ENCODE measurements around the gene PRM1.
"Not testable (repeated sequence)": the region's sequence is repeated elsewhere in the genome, so short reads cannot be mapped to it uniquely, and the experiment has no call there.

Gene PRM1

DNA sequence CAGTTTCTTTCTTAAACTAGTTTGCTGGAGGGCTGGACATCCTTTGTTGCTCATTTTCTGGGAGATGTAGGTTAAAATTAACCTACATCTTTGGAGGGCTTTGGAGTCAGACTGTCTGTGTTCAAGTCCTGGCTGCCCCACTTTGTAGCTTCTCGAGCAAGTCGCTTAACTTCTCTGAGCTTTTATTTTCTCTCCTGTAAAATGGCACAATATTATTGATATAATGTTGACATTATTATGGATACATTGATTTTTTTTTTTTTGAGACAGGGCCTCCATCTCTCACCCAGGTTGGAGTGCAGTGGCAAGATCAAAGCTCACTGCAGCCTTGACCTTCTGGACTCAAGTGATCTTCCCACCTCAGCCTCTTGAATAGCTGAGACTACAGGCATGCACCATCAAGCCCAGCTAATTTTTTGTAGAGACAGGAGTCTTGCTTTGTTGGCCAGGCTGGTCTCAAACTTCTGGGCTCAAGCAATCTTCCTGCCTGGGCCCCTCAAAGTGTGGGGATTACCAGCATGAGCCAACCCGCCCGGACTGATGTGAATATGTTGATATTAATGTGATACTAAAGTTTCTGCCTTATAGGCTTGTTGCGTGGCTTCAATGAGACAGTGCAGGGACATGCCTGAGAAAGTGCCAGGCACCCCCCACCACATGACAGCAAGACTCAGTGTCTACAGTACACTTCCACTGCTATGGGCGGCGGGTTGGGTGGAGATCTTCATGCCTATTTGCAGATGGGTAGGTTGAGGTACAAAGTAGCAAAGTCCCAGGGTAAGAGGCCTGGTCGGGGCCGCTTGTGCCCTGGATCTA is 32.6 kb upstream of the PRM1 start:
- FAIRE-seq, result no peak

DNA sequence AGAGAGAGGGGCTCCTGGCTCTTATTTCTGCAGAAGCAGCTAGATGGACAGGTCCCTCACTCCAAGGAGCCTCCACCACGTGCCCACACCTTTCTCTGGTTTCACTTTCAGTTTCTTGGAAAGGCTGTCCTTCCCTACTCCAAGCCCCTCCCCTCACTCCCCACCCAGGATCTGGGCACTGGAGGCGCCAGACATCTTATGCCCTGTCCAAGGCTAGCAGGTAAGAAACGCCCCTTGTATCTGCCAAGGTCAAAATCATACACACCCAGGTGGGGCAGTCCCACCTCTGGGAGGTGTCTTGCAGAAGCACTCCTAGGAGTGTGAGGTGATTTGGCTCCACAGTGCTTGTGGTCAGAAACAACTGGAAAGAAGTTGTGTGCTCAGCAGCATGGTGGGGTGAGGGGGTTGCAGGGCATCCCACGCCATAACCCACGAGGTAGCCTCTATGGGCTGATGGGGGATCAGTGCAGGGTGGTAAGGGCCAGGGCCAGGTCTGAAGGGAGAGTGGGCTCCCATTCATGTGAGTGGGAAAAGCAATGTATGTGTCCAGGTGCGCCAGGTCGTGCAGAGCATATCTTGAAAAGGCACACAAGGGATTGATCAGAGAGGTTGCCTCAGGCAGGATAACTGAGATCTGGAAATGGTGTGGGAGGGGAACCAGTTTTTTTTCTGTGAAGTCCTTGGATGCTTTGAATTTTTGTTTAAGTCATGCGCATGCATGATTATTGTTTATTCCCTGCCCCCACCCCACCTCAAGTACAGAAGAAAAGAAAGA is 31.8 kb upstream of the PRM1 start:
- FAIRE-seq, result no peak

DNA sequence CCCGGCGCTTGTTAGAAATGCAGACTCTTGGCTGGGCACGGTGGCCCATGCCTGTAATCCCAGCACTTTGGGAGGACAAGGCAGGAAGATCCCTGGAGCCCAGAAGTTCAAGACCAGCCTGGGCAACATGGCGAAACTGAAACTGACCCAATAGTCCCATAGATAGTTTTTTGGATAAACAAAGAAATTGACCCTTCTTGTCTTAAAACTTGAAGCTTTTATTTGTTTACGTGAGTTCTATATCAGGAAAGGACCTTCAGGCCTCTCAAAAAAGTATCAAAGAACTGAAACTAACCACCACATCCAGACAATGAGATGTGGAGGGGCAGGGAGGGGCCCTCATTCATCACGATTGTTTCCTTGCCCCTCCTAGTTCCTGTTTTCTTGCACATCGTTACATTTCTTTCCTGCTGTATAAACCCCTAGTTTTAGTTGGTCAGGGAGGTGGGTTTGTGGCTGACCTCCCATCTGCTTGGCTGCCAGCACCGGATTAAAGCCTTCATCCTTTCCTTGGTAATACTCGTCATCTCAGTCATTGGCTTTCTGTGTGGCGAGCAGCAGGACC is 29.9 kb upstream of the PRM1 start:
- FAIRE-seq, result no peak

DNA sequence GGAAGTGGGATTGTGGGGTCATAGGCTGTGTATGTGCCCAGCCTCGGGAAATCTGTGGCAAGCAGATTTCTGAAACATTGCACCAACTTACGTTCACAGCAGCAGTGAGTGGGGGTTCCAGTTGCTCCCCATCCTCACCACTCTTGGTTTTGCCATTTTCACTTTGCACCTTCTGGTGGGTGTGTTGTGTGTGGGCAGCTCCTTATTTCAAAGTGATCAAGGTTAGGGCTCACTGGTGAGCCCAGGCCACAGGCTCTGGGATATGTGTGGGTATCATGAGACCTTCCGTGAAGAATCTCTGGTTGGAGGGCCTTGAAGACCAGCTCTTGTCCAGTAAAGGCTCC is 29.5 kb upstream of the PRM1 start:
- no peak for FAIRE-seq

DNA sequence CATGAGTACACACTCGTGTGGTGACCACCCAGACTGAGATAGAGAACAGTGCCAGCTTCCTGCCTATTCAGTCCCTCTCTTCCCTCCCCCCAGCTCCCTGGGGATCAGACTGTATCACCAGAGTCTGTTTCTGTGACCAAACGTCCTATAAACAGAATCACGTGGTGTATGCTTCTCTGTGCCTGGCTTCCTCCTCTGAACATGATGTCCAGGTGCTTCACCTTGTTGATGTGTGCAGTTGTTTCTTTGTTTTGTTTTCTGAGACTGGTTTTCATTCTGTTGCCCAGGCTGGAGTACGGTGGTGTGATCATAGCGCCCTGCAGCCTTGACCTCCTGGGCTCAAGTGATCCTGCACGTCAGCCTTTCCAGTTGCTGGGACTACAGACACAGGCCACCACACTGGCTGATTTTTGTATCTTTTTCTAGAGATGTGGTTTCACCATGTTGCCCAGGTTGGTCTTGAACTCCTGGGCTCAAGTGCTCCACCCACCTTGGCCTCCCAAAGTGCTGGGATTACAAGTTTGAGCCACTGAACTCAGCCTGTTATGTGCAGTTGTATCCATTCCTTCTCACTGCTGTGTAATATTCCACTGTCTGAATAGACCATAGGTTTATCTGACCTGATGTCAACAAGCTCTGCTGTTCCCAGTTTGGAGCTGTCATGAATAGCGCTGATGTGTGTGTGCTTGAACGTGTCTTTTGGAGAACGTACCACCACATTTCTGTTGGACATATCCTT is 28.9 kb upstream of the PRM1 start:
- no peak for FAIRE-seq

DNA sequence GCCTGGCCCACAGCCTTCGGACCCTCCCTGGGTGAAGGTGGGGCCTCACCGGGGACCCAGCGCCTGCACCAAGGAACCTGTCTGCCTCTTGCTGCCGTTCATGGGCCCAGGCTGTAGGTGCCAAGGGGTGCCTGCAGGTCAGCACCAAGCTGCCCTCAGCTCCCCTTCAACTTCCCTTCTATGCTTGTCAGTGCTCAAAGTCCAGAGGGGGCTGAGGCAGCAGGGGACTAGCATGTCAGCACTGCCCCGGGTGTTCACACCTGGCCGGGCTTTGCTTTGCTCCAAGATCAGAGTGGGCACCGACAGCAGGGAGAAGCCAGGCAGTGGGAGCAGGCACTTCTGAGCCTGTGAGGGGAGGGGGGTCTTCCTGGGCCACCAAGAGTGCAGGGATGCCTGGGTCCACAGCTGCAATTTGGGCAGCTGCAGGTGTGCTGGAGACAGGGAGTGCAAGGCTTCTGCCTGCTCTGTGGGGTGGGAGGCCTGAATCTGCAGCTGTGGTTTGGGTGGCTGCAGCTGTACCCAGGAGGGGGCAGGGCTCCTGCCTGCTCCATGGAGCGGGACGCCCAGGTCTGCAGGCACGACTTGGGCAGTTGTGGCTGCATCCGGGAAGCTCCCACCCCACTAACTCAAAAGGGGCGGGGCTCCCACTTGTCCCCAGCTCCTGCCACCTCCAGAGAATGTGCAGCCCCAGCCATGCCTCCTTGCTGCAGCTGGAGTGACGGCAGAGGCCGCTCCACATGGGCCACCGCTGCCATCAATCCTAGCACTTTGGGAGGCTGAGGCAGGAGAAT is 27.6 kb upstream of the PRM1 start:
- FAIRE-seq, result no peak

DNA sequence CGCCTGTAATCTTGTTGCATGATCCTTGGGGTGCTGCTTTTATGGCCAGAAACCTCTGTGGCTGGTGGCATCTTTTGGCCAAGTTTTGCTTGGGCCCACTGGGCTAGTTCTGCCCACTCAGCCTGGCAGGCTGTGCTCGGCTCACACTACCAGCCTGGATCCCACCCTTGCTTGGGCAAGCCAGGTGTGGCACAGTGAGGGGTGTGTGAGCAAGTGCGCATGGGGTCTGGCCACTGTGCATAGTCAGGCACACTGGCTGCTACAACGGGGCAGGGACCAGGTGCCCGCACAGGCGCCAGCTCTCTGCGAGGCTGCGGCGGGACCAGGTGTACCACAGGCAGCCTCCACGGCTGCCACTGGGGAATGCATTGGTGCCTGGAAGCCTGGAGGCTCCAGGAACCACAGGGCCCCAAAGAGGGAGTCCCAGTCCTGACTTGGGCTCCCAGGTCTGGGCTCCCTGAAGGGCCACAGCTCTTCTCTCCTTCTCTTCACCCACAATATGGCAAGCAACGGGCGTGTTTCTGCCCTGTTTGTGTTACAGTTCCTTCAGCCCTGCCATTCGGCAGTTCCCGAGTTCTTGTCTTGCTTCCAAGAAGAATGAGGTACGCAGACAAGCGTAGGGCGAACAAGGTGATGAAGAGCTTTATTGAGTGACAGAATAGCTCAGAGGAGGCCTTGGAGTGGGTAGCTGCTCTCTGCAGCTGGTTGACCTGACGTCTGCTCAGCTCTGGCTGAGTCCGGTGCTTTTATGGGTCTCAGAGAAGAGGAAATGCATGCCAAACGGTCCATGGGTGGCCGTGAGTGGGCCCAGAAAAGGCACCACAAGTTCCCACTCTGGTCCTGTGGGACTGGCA is 26.7 kb upstream of the PRM1 start:
- no peak for FAIRE-seq

DNA sequence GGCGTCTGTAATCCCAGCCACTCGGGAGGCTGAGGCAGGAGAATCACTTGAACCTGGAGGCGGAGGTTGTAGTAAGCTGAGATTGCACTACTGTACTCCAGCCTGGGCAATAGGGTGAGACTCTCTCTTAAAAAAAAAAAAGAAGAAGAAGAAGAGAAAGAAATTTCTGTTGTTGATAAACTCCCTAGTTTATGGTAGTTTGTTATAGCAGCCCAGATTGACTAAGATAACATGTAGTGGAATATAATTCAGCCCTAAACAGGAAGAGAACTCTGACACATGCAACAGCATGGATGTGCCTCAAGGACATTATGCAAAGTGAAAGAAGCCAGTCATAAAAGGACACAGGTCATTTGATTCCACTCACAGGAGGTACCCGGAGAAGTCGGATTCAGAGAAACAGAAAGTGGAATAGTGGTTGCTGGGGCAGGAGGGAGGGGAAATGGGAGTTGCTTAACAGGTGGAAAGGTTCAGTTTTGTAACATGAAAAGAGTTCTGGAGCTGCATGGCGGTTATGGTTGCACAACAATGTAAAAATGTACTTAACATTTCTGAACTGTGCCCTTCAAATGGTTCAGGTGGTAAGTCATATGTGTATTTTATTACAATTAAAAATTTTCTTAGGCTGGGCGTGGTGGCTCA is 26.0 kb upstream of the PRM1 start:
- no peak for FAIRE-seq

DNA sequence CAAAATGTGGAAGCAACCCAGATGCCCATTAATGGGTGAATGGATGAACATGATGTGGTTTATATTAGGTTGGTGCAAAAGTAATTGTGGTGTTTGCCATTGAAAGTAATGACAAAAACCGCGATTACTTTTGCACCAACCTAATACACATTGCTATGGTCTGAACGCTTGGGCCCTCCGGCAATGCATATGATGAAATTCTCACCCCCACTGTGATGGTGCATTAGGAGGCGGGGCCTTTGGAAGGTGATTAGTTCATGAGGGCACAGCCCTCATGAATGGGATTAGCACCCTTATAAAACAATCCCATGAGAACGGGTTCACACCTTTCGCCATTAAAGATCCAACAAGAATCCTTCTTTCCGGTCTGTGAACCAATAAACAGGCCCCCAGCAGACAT is 25.3 kb upstream of the PRM1 start:
- FAIRE-seq, result no peak

DNA sequence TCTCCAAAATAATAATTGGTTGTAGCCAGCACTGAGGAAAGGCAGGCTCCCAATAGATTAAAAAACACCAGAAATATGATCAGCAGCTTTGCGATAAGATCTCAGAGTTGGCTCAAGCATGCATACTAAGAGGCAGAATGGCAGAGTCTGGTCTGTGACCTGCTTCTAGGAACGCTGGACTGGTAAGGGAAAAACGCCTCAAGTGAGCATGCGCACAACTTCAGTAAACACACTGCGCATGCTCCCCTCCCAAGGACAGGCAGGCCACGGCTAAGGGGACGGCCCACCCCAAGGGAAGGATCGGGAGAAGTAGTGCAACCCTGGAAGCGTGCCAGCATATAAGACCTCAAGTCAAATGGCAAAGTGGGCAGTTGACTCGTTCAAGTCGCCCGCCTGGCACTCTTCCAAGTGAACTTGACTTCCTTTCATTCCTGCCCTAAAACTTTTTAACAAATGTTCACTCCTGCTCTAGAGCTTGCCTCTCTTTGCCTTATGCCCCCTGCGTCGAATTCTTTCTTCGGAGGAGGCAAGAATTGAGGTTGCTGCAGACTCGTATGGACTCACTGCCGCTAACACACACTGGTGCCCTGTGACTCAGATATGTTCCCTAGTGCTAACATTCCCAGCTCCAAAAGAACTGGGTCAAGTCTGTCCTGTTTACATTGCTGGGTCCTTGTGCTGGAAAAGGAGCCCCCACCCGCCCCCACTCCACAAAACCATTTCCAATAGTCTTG is 22.4 kb upstream of the PRM1 start:
- no peak for FAIRE-seq

DNA sequence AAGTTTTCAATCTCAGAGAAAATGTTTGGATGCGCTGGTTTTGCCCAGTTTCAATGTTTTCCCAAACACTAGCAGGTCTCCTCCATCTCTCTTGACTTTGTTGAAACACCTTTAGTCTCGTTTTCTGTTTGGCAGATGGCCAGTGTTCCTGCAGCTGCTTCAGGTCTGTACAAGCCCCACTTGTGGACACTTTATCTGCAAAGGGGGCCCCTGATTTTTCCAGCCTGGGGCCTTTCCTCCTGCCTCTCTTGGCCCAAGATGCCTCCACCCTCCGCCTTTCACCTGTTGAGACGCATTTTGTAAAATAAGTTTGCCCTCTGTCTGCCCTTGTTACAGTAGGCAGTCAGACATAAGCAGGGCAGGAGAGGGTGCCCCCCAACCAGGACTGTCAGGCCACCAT is 21.8 kb upstream of the PRM1 start:
- no peak for FAIRE-seq

DNA sequence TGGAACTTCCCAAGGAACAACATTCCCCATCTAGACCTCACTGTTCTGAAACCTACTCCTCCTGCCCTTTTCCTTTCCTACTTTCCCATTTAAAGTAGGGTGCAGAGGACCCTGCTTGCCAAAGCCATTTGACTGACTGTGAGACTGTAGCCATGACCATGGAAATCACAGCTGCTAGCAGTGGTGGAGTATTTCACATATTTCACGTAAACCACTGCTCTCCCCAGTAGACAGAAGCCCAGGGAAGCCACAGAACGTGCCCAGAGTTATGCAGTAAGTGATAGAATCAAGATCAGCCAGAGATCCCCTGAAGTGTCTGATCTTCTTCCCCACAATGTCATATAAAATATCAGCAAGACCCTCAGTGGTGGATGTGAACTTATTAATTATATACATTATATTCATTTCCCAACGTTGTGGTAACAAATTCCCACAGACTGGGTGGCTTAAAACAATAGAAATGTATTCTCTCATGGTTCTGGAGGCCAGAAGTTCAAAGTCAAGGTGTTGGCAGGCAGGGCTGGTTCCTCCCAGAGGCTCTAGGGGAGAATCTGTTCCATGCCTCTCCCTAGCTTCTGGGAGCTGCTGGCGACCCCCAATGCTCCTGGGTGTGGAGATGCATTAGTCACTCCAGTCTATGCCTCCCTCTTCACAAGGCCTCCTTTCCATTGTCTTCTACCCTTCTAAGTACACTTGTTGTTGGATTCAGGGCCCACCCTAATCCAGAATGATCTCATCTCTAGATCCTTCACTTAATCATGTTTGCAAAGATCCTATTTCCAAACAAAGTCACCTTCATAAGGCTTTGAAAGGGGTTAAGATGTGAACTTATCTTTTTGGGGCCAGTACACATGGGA is 20.7 kb upstream of the PRM1 start:
- FAIRE-seq, result no peak

DNA sequence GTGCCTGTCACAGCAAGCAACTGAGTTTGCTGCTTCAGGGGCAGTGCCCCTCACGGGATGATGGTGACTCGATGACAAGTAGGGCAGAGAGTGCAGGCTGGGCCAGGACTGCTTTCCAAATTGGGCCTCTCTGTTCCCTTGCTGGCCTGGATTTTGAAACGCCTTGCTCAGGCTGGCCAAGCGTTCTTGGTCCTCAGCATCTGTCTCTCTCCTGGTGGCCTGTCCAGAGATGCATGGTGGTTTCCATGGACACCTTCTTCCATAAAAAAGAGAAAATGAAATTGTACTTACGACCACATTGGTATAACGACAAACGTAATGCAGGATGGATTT is 19.4 kb upstream of the PRM1 start:
- FAIRE-seq, result no peak

DNA sequence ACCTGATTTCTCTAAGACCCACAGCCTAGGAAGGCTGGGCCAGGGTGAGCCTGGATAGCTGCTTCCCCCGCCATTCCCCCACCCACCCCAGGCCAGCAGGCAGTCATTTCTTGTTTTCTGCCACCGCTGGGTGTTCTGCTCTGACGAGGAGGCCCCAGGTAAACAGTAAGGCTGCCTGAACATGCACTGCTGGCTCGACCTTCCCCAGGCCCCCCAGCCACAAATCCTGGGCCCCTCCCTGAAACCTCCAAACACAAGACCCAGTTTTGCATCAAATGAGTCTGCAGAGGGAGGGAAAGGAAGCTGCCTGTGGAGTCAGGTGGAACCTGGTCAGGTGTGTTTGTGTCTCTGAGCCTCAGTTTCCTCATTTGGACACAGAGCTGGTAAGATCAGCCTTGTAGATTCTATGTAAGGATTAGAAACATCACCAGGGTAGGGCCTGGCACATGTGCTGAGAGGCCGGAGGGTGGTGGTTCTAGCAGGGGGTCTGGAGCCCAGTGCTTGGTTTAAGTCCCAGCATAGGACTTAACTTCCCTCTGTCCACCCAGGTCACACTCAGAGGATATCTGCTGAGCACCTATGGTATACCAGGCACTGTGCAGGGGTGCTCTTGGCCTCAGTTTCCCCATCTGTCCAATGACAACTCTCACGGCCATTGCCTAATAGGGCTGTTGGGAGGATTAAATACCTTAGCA is 18.9 kb upstream of the PRM1 start:
- FAIRE-seq, result no peak

DNA sequence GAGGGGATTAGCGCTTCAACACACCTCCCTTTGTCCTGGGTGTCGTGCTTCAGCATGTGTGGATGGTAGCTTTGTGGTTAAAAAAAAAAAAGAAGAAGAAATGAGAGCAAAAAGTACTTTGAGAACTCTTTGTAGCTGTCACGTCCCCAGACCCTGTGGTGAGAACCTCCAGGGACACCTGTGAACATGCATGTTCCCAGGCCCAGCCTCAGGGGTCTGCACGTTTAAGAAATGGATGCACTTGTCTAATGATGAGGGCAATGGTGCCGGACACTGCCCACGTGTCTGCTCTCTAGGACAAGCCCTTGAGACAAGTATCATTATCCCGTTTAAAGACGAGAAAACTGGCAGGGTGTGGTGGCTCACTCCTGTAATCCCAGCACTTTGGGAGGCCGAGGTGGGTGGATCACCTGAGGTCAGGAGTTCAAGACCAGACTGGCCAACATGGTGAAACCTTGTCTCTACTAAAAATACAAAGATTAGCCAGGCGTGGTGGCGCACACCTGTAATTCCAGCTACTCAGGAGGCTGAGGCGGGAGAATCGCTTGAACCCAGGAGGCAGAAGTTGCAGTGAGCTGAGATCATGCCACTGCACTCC is 17.9 kb upstream of the PRM1 start:
- not testable (repeated sequence) for FAIRE-seq

DNA sequence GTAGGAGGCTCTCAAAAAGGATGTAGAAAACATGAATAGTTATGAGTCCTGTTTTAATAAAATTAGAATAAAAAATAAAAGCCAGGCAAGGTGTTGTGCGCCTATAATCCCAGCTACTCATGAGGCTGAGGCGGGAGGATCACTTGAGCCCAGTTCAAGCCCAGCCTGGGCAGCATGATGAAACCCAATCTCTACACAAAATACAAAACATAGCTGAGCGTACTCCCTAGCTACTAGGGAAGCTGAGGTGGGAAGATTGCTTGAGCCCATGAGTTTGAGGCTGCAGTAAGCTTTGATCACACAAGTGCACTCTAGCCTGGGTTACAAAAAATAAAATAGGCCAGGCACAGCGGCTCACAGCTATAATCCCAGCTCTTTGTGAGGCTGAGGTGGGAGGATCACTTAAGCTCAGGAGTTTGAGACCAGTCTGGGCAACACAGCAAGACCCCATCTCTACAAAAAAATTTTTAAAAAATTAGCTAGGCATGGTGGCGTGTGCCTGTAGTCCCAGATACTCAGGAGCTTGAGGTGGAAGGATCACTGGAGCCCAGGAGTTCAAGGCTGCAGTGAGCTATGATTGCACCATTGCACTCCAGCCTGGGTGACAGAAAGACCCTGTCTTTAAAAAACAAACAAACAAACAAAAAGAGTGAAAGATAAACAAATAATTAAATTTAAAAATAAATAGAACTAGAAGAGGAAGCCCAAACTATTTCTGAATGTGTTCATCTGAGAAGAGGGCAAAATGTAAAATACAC is 17.2 kb upstream of the PRM1 start:
- no peak for FAIRE-seq

DNA sequence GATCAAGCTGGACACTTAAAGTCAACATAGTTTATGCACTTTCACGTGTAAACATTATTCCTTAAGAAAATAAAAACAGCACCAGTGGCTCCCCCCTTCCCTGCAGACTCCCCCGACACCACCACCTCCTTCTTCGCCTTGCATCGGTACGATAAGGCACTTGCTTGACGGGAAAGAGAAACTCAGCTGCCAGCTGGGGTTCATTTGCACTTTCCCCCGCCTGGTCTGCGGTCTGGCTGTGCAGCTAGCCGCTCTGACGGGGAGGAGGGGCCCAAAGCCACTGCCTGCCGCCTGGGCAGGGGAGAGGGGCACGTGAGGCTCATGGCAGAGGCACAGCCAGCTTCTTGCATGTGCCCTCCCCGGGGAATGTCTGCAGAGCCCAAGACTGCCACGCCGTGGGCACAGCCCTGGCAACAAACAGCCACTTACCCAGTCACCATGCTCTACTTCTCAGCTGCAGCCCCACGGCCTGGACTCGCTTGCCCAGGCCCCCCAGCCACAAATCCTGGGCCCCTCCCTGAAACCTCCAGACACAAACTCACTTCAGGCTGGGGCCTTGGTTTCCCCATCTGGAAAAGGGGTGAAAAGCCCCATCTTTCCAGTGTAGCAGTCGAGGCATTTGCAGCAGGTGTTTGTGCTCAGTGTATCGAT is 16.5 kb upstream of the PRM1 start:
- no peak for FAIRE-seq
